Osteocyte (in vitro differentiated cells): ENCODE data around the gene TIMD4. TPM values are rescaled to one million over a fixed set of nuclear protein-coding genes. Genes with fewer than 3 reads are reported as not detected.
"Not testable (repeated sequence)": the region's sequence is repeated elsewhere in the genome, so short reads cannot be mapped to it uniquely, and the experiment has no call there.

Experiments
- DNase-seq: peaks from one replicate; pipeline ENCODE4 v3.0.0; 2021; ENCODE audit warnings: mixed read lengths; ENCODE audit not compliant: unreplicated experiment; ENCODE audit errors: extremely low spot score
- H3K27ac Mint-ChIP-seq: one replicate; pipeline ENCODE4 v1.8.0; 2021; ENCODE audit warnings: mild to moderate bottlenecking, mixed read lengths; ENCODE audit not compliant: unreplicated experiment
- H3K27me3 Mint-ChIP-seq: one replicate; pipeline ENCODE4 v1.8.0; 2021; ENCODE audit warnings: mixed read lengths; ENCODE audit not compliant: unreplicated experiment
- H3K36me3 Mint-ChIP-seq: one replicate; pipeline ENCODE4 v1.8.0; 2021; ENCODE audit warnings: mixed read lengths; ENCODE audit not compliant: unreplicated experiment
- H3K4me1 Mint-ChIP-seq: one replicate; pipeline ENCODE4 v1.8.0; 2021; ENCODE audit warnings: mixed read lengths; ENCODE audit not compliant: unreplicated experiment
- H3K4me3 Mint-ChIP-seq: one replicate; pipeline ENCODE4 v1.8.0; 2021; ENCODE audit warnings: mild to moderate bottlenecking, moderate library complexity, mixed read lengths; ENCODE audit not compliant: unreplicated experiment
- H3K9me3 Mint-ChIP-seq: one replicate; pipeline ENCODE4 v1.8.0; 2021; ENCODE audit warnings: mixed read lengths; ENCODE audit not compliant: unreplicated experiment
- total RNA-seq: library from RNA; stranded (reverse); gene quantifications from 2 replicates; pipeline ENCODE4 v1.2.1, GENCODE V29; 2021
- TF ChIP-seq, protein P1 (sequence below): fragments of 200-600 bp; sonication (generic); IDR thresholded peaks from 2 replicates; pipeline ENCODE4 v1.5.0; 2021; ENCODE audit warnings: antibody characterized with exemption, mild to moderate bottlenecking, moderate library complexity

Gene TIMD4
- total RNA-seq, 1 donor from 2014 or later: not detected

DNA sequence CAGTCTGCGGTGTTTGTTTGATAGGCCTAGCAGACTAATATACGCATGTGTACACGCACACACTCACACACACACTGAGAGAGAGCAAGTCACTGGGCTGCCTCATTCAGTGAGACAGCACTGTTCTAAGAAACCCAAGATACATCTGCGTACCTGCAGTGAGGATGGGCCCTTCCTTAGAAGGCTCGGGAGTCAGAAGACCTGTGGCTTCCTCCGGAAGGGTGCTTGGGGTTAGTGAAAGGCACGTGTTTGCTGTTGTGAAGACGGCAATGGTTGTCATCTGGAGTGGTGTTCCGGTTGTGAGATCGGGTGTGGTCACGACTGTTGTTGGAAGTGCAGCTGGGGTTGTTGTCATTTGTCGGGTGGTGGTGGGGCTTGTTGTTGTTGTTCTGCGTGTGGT, 11.7 kb downstream of the TIMD4 start:
- H3K27me3 Mint-ChIP-seq: no peaks in the 10 kb centered on the region
- no peak overlapping the region for H3K27ac Mint-ChIP-seq
- no peaks in the 10 kb centered on the region for H3K9me3 Mint-ChIP-seq
- no peaks in the 10 kb centered on the region for H3K4me1 Mint-ChIP-seq
- TF ChIP-seq, protein P1, sequence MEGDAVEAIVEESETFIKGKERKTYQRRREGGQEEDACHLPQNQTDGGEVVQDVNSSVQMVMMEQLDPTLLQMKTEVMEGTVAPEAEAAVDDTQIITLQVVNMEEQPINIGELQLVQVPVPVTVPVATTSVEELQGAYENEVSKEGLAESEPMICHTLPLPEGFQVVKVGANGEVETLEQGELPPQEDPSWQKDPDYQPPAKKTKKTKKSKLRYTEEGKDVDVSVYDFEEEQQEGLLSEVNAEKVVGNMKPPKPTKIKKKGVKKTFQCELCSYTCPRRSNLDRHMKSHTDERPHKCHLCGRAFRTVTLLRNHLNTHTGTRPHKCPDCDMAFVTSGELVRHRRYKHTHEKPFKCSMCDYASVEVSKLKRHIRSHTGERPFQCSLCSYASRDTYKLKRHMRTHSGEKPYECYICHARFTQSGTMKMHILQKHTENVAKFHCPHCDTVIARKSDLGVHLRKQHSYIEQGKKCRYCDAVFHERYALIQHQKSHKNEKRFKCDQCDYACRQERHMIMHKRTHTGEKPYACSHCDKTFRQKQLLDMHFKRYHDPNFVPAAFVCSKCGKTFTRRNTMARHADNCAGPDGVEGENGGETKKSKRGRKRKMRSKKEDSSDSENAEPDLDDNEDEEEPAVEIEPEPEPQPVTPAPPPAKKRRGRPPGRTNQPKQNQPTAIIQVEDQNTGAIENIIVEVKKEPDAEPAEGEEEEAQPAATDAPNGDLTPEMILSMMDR: no peak
- H3K36me3 Mint-ChIP-seq: no peaks in the 10 kb centered on the region
- DNase-seq: no peak
- no peak overlapping the region for H3K4me3 Mint-ChIP-seq

DNA sequence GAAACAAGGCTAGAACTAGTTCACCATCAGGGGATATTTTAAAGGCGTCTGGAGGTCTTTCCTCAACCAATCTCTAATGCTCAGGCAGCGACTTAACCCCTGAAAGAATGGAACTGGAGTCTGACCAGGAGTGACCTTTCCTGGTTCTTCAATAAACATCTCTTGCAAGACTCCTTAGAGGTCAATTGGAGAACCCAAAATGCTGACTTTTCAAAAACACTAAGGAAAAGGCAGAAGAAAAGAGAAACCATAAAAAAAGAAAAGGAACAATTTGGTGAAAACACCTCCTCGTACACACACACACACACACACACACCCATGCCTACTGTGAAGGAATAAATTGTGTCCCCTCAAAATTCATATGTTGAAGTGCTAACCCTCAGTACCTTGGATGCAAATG, 12.3 kb downstream of the TIMD4 start:
- TF ChIP-seq, protein P1: no peak
- DNase-seq: no peak
- no peaks in the 10 kb centered on the region for H3K36me3 Mint-ChIP-seq
- H3K27ac Mint-ChIP-seq: no peak overlapping the region
- no peaks in the 10 kb centered on the region for H3K9me3 Mint-ChIP-seq
- H3K4me1 Mint-ChIP-seq: no peaks in the 10 kb centered on the region
- no peak overlapping the region for H3K4me3 Mint-ChIP-seq
- H3K27me3 Mint-ChIP-seq: no peaks in the 10 kb centered on the region

DNA sequence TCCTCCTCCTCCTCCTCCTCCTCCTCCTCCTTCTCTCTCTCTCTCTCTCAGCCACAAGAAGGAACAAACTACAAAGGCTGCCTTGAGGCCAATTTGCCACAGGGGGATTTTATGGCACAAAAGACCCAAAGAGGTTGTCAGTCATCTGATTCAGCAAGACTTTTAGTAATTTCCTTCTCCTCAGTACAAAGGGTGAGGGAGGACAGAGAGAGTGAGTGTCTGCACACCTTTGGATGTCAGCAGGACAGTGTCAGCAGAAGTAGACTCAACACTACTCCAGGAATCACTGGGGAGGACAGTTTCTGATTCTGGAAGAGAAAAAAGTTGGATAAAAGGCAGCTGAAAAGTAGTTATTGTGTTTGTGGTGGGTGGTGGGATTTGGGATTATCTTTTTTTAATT, 13.6 kb downstream of the TIMD4 start:
- H3K4me3 Mint-ChIP-seq: no peak overlapping the region
- no peaks in the 10 kb centered on the region for H3K4me1 Mint-ChIP-seq
- H3K36me3 Mint-ChIP-seq: no peaks in the 10 kb centered on the region
- H3K27me3 Mint-ChIP-seq: no peaks in the 10 kb centered on the region
- no peak for DNase-seq
- H3K27ac Mint-ChIP-seq: no peak overlapping the region
- TF ChIP-seq, protein P1: no peak
- H3K9me3 Mint-ChIP-seq: no peaks in the 10 kb centered on the region

DNA sequence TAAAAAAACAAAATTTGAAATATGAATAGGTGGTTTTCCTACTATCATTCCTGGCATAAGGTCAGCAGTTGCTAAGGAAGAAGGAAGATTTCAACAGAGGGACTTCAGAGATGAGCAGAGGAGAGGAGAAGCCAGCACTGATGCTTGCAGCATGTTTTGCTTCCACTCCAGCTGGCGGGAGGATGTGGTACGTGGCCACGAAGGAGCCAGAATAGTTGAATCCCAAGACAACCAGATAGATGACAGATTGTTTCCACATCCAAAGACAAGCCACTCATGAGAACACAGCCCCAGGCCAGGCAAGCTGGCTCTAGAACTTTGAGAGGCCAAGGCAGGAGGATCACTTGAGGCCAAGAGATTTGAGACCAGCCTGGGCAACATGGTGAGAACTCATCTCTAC, 15.1 kb downstream of the TIMD4 start:
- H3K4me1 Mint-ChIP-seq: no peaks in the 10 kb centered on the region
- no peaks in the 10 kb centered on the region for H3K36me3 Mint-ChIP-seq
- TF ChIP-seq, protein P1: no peak
- H3K9me3 Mint-ChIP-seq: no peaks in the 10 kb centered on the region
- H3K4me3 Mint-ChIP-seq: no peak overlapping the region
- peaks cover 2% of the 10 kb centered on the region for H3K27me3 Mint-ChIP-seq
- no peak overlapping the region for H3K27ac Mint-ChIP-seq
- DNase-seq: no peak

DNA sequence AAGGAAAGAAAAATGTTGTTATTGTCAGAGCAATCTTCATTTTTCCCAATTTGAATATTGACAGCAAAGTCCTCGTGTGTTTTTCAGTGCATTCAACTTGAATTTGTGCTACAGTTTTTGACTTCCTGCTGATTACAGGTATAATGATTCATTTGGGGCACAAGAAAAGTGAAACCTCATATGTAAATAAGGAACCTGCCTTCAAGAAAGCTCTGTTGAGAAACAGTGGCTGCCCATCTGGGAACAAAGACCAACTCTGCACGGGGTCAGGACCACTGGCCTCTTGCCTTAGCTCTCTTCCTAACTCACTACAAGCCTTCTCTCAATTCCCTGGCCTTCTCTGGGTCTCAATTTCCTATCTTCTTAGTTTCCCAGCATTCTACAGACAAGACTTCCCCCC, 21.0 kb downstream of the TIMD4 start:
- H3K27ac Mint-ChIP-seq: no peak overlapping the region
- no peak overlapping the region for H3K4me3 Mint-ChIP-seq
- H3K27me3 Mint-ChIP-seq: peaks cover 2% of the 10 kb centered on the region
- no peak for DNase-seq
- no peaks in the 10 kb centered on the region for H3K36me3 Mint-ChIP-seq
- TF ChIP-seq, protein P1: no peak
- H3K4me1 Mint-ChIP-seq: no peaks in the 10 kb centered on the region
- no peaks in the 10 kb centered on the region for H3K9me3 Mint-ChIP-seq

DNA sequence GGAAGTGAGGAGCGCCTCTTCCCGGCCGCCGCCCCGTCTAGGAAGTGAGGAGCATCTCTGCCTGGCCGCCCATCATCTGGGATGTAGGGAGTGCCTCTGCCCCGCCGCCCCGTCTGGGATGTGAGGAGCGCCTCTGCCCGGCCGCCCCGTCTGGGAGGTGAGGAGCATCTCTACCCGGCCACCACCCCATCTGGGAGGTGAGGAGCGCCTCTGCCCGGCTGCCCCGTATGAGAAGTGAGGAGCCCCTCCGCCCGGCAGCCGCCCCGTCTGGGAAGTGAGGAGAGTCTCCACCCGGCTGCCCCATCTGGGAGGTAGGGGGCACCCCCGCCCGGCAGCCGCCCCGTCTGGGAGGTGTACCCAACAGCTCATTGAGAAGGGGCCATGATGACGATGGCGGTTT, 22.6 kb downstream of the TIMD4 start:
- H3K36me3 Mint-ChIP-seq, H3K9me3 Mint-ChIP-seq, H3K4me3 Mint-ChIP-seq, H3K27me3 Mint-ChIP-seq, H3K4me1 Mint-ChIP-seq, H3K27ac Mint-ChIP-seq, DNase-seq: not testable (repeated sequence)
